ENCODE measurements around the gene ANKRD39. TPM values are rescaled to one million over a fixed set of nuclear protein-coding genes. Genes with fewer than 3 reads are reported as not detected.

The ANKRD39 gene
- polyA plus RNA-seq, 1 donor = 7.4 TPM

DNA sequence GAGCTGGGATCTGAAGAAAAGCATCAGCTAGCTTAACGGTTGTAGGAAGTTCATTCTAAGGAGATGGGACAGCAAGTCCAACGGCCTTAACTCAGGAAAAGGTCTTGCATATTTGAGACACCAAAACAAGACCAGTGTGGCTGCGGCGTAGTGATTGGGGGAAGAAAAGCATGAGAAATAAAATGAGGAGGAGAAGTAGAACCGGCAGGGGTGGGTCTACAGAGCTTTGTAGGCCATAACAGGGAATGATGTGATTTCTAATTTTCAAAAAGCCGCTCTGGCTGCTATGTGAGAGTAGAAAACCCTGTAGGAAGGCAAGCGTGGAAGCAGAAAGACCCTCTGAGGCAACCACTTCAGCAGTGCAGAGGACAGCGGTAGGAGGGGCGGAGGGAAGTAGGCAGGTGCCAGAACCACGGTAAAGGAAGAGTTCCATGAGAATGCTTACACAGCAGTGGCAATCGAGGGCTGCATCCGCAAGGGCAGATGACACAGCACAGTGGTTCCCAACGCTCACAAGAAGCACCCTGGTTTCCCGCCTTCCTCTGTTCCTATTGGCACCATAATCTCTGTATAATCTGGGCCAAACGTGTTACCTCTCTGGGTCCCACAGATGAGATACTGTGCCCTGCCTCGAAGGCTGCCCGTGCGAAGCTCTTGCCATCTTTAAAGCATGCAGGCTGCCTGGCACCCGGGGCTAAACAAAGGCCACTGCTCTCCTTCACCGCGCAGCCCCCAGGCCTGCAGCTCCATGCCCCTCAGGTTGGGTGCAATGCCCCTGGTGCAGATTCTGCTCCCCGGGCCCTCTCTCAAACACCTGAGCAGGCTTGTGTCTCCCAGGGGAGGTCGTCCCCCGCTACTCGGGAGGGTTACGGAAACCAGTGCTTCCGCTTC lies 795 bp downstream of the ANKRD39 start:
- DNase-seq = no peak

DNA sequence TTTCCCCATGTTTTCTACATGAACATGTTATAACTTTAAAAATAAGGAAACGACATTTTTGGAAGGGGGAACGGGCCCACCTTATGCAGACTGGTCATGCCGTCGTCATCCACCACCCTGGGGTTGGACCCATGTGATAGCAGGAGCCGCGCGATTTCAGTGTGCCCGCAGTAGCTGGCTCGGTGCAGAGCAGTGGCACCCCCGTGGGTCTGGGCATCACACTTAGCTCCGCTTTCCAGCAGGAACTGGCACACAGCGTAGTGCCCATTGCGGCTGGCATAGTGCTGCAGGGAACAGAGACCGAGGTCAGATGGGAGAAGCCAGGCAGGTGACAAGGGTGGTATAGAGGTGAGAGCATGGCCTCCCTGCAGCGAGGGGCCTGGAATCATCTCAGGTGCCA lies 4.5 kb downstream of the ANKRD39 start:
- DNase-seq = no peak

DNA sequence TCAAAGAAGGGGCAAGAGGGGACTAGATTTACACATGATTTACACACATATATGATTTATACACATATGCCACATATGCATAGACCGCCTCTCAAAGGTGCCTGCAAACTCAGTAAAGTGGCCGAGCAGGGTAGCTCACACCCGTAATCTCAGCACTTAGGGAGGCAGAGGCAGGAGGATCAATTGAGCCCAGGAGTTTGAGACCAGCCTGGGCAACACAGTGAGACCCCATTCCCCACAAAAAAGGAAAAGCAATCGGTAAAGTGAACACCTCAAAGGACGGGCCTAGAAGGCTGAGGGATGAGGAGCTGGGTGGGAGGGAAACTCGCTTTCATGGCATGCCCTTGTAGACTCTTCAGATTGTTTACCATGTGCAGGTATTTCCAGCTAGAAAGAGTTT lies 5.1 kb downstream of the ANKRD39 start:
- no peak for DNase-seq

DNA sequence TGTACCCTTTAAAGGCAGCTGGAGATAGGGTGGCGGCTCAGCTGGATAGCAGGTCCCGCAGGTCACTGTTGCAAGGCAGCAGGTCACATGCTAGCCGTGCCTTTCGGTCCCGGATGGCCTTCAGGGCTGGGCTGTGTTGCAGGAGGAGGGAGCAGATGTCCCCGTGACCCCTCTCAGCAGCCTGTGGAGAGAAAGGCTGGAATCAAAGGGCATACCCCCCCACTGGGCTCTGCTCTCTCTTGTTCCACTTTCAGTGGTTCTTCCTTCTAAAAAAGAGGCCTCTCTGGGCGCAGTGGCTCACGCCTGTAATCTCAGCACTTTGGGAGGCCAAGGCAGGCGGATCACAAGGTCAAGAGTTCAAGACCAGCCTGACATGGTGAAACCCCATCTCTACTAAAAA lies 9.6 kb downstream of the ANKRD39 start:
- no peak for DNase-seq

DNA sequence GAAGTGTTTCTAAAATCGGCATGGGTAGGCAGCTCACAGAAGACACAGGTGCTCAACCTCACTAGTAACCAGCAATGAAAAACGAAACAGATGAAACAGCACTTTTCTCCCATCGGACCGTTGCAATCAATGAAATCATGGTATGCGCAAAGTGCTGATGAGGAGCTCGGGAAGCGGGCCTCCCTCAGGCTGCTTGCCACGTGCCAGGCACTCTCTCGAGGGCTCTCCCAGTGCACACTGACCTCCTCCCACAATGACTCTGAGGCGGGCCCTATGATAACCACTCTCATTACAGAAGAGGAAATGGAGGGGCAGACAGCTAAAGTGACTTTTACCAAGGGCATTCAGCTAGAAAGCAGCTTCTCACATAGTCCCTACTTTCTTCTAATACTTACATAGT lies 10.2 kb downstream of the ANKRD39 start:
- DNase-seq = no peak

DNA sequence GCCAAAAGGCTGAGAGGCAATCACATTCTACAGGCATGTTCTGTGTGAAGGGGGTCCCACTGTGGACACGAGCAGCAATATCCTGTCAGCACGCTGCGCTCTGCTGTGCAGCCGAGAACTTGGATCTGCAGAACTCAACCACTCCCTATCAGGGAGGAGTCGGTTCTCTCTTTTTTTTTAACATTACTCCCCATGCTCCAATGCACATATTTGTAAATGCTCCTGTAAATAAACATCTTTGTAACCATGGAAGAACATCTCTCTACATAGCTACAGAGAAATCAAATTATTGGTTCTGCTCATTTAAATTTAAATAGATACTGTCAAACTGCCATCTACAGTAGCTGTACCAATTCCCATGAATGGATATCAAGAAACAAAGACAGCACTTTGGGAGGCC lies 11.0 kb downstream of the ANKRD39 start:
- DNase-seq = no peak

DNA sequence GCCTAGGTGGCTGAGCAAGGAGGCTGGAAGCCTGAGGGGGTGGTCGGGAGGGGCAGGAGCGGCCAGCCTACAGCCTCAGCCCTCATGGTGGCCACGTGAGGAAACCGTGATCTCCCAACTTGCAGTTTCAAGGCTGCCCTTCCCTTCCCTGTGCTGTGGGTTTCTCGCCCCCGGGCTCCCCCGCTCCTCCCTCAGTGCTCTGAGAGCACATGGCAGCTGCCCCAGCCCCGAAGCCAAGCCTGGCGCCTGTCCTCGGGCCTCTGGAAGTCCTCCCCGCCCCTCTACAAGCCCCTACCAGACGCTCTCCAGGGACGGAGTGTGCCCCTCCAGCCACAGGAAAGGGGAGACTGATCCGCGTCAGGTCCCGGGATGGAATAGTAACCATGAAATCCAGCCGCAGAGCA lies 13.4 kb downstream of the ANKRD39 start:
- DNase-seq = no peak

DNA sequence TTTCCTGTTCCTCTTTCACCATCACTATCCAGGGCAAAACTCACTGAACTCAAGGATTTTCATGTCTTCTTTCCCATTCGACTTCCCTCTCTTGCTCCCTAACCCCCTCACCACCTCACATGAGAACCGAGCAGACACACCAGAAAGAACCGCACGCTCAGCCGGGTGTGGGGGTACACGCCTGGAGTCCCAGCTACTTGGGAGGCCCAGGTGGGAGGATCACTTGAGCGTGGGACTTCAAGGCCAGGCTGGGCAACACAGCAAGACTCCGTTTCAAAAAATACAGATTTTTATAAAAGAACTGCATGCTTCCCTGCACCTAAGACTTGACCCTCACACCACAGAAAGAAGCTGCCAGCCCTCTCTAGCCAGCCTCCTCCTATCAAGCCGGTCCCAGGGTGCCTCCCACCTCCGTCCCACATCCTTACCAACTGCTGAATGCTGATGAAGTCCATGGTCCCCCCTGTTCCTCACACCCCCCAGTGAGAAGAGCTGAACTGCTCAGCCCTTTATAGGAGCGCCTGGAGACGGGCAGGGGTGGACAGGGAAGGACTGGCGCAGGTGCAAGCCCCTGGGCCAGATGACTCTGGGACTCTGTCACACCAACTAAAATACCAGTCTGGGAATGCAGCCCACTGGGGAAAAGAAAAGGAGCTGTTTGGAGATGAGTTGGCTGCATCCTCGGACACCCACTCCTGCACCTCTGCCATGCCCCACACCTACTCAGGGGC lies 14.1 kb downstream of the ANKRD39 start, which contains the start of gene ANKRD23:
ANKRD23 (minus strand) TSS at position 484 of the 731 bp plus-strand sequence; CDS start at position 455, 29 bp downstream.
- DNase-seq = no peak

DNA sequence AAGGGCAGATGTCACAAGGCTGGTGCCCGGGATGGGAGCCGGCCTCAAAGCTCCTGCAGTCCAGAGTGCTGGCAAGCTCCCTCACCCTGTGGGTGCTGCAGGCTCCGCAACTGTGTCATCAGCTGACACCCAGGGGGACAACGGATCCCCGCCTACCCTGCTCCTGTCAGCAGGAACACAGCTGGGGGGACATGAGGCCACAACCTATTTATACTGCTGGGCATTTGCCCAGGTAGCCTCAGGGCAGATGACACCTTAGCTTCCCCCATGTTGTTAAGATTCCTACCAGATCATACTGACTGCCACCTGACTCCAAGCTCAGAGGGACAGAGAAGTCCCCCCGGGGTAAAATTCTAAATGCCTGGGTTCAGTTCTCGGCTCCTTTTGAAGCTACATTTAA lies 15.2 kb downstream of the ANKRD39 start:
- DNase-seq = no peak

DNA sequence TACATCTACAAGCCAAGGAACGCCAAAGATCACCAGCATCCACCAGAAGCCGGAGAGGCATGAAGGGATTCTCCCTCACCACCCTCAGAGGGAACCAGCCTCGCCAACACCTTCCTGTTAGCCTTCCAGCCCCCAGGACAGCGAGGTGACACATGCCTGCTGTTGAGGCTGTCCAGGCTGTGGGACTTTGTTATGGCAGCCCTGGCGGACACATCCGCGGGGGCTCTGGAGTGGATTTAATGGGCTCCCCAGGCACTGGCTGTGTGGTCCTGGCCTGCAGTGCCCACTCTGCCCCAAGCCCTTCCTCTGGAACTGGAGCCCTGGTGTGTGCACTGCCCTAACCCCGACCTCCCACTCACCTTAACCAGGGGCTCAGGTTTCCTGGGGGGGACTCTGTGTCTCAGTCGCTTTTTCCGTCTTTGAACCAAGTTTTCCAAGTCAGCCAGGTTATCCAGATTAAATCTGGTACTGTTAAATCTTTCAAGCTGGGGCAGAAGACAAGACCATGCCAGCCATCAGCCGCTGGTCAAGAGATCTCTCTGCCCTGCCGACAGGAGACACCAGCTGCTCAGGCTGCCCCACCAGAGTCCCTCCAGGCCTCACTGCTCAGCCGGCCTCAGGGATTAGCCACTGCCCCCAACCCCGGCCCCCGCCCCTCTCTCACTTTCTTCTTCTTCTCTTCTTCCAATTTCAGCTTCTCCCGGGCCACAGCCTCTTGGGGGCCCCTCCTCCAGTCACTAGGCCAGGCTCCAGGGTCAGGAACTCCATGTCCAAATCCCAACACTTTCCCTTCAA lies 15.9 kb downstream of the ANKRD39 start:
- DNase-seq = no peak

DNA sequence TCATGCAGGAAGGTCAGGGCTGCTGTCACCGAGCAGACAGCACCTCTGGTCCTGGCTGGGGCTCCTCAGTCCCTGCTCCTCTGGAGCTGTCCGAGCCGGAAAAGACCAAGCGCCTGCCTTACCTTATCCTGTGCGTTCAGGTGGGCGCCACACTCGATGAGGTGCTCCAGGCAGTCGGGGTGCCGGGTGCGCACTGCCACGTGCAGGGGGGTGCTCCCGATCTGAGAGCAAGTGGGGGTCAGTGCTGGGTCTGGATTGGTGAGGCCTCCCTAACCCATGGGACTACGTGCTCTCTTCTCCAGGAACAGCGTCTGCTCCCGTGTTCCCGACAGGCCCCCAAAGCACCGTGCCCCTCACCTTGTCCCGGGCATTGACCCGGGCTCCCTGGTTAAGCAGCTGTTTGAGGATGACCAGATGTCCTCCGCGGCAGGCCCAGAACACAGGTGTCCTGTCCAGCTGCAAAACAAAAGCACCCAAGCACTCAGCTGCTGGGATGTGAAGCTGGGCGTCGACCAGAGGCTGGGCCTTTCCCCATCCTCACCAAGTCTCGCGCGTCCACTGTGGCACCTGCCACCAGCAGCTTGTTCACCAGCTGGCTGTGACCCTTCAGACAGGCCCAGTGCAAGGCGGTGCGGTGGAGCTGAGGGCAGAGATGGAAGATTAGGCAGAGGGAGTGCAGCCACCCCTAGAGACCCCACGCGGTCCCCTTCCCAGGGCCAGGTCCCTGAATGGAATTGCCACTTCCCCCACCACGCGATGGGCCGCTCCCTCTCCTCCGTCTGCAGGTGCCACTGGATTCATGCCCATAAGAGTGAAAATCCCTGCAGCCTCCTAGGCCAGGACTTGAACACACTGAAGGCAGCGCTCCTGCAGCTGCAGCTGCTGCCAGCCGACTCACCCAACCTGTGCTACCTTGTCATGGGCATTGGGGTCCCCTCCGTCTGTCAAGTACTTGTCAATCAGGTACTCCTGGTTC lies 17.7 kb downstream of the ANKRD39 start:
- no peak for DNase-seq

DNA sequence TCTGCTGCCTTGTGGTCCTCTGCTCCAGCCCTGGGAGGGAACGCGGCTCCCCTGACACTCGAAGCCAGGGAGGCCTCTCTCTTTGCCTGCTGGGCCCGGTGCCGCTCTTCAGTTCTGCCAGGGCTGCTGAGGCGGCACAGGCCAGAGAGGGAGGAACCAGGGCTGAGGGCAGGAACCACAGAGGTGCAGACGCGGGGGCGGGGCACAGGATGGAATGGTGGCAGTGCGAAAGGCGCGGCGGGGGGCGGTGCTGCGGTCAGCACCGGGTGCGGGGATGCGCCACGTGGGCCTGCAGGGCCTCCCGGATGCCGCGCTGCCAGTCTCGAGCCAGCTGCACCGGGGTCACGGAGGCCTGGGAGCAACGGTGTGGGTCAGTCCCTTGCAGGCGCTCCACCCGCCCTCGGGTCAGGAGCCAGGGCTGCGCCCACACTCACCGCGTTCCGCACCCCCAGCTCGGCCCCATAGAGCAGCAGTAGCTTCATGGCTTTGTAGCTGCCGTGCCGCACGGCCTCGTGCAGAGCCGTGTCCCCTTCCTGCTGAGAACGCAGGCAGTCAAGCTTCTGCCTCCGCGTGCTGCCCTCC lies 18.4 kb downstream of the ANKRD39 start:
- DNase-seq = no peak

DNA sequence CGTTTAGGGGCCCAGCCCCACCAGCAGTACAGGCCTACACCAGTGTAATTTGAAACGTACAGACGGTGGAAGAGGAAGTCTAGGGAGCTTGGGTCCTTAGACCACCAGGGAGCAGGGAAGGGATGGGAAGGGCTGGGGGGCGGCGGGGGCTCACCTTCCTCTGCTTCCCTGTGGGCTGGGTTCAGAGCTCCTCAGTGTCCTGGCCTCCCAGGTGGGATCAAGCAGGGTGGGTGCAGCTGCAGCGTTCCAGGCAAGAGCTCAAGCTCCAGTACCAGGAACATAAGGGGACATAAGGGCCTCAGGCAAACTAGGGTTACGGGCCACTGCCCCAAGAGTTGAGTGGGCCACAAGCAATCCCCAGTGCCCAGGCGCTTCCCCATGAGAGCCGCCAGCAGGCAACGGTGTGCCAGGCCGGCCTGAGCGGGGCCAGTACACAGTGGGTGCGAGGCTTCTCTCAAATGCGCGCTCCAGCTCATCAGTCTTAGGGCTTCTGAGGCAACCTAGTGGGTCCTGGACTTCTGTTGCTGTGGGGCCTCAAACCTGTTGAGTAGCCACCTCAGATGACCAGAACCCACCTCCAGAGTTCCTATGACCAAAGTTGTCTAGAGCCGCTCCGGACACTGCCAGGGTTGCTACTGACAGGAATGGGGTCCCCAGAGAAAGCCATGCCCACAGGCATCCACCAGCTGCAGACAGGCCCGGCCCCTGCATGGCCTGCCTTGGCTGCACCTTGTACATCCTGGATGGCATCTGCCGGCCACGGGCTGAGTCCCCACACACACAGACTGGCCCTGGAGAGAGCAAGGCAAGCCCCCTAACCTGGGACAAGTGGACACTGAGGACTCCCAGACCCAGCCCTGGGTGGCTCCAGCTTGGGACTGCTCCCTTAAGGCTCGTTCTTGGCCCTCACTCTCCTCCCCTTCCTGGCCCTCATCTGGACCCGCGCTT lies 19.2 kb downstream of the ANKRD39 start:
- no peak for DNase-seq

DNA sequence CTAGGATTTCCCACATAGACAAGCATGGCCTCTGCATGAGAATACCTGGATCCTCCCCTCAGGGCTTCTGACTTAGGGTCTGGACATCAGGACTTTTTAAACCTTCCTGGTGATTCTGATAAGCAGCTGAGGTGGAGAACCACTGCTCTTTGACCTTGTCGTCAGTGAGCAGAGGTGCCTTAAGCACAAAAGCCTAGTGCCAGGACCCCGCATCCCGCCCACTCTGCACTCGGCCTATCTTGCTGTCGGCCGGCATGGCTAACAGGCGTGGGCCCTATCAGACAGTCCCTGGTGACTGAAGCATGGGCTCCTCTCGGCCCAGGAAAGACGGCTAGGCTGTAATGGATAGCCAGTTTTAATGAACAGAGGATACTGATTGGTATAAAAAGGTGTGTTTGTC lies 20.2 kb downstream of the ANKRD39 start:
- no peak for DNase-seq

DNA sequence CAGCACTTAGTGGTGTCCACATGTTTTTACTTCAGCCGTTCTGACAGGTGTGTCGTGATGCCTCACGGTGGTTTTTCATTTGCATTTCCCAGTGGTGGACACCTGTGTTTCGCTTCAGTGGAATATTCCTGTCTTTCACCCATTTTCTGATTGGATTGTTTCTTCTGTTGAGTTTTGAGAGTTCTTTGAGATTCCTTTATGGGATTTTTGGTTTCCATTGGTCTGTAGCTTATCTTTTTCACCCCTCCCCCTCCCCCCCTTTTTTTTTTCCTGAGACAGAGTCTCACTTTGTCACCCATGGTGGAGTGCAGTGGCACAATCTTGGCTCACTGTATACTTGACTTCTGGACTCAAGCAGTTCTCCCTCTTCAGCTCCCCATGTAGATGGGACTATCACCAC lies 22.0 kb downstream of the ANKRD39 start:
- no peak for DNase-seq

DNA sequence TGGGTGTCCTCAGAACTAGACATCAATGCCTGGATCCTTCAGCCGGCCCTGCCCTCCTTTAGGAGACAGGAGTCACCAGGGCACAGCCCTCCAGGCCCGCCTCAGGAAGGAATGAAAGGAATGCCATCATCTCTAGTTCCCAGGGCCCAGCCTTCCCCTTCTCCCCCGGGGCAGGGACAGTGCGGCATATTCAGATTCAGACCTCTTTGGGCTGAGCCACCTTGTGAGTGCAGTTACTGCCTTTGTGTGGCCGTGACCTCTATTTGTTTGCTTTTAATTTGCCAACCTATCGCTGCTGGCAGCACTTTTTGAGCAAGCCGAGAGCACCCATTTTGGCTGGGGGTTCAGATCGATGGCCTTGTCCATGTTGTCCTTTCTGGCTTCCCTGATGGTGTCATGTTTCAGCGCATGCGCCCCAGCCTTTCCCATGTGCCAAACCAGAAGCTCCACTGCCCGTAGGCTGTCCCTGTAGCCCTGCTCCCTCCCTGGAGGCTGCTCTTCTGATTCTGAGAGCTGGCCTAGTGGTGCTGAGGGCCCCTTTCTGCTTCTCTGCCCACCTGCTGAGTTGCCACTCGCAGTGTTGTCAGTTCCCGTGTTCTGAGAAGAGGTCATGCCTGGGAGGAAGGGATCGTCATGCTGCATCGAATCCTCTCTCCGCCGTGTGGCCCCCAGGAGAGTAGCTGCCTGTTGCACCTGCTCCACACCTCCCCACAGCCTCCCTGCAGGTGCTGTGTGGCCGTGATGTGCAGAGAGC lies 24.9 kb downstream of the ANKRD39 start:
- DNase-seq = peak; percentile 79

DNA sequence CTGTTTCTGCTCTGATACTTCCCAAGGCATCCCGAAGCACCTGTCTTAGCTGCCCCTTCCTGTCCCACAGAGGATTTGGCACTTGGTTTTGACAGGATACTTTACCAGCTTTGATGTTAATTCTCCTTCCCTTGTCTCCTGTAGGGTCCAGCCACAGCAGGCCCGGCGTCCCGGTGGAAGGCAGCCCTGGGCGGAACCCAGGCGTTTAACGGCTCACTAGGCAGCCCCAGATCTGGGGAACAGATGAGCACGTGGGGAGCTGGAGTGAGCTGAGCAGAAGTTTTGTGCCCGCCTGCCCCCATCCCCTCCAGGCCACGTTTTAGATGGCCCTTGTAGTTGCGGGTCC lies 25.4 kb downstream of the ANKRD39 start:
- DNase-seq = no peak

DNA sequence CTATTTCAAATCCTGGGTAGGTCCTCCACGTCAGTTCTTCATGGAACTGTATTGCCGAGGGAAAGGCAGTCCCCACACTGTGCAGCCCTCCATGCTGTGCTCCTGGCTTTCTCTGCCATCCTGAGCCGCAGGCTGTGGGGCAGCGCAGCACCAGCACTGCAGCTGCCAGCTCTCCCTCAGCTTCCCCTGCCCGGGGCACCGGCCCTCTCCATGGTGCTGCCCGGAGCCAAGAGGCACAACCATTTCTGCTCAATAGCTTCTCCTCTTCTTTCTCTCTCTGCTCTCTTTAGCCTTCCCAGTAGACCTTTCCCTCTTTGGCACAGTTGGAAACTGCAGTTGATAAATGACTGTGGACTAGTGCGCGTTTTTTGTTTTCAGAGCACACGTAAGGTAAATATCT lies 26.1 kb downstream of the ANKRD39 start:
- no peak for DNase-seq

DNA sequence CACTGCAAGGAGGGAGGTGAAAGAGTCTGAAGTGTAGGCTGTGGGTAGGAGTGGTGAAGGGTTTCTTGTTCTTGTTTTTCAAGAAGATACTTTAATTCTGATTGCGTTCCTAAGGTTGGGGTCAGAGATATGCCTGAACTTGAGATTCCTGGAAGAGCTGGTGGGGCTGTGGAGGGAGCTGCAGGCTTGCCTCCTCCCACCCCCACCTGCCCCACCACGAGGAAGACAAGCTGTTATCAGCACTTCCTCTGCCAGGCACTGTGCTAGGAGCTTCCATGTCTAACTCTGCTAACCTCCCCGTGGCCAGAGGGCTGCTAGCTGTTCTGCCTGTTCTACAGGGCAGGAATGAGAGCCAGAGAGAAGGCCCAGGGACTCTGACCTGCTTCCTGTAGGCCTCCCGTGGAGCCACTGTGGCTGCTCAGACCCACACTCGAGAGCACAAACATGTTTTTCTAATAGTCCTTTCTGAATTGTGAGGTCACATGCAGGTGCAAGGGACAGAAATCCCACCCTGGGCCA lies 27.7 kb downstream of the ANKRD39 start:
- DNase-seq = no peak

Measured in left kidney (tissue), 2 donors.